AG04450 (cell line): ENCODE measurements around the gene ATP4B. TPM values are rescaled to one million over a fixed set of nuclear protein-coding genes. Genes with fewer than 3 reads are reported as not detected.

Experiments
- CTCF ChIA-PET: fragments of 300-600, 350-600 bp; formaldehyde crosslinking; extraction: SDS; loops from one replicate; lab custom pipeline; 2022; ENCODE audit warnings: antibody characterized with exemption, inconsistent platforms; lab: Charles Lee
- POLR2A ChIA-PET: fragments of 350-600 bp; formaldehyde crosslinking; extraction: SDS; loops from one replicate; lab custom pipeline; 2021; ENCODE audit warnings: antibody characterized with exemption, inconsistent platforms; lab: Yijun Ruan, JAX
- DNase-seq: peaks from one replicate; pipeline ENCODE4 v3.0.0-alpha.2; 2011; ENCODE audit warnings: low read depth, low spot score
- H3K27ac ChIP-seq: one replicate; pipeline ENCODE4 v1.5.1; 2012; ENCODE audit warnings: low read depth, low read length, control low read depth
- H3K27me3 ChIP-seq: one replicate; pipeline ENCODE4 v1.6.0; 2012; ENCODE audit warnings: low read length; ENCODE audit not compliant: control insufficient read depth, insufficient read depth
- H3K4me3 ChIP-seq: 2 replicates; pipeline ENCODE4 v1.5.1; 2011; ENCODE audit warnings: mild to moderate bottlenecking, low read depth, low read length, control low read depth
- H3K9me3 ChIP-seq: 2 replicates; pipeline ENCODE4 v1.5.1; 2012; ENCODE audit warnings: low read length; ENCODE audit not compliant: control insufficient read depth, insufficient read depth
- polyA plus RNA-seq: library from polyadenylated mRNA; depleted of rRNA; stranded (reverse); fragments of >200 nt; gene quantifications from 2 replicates; pipeline ENCODE4 v1.2.3, GENCODE V29; 2011
- TF ChIP-seq, protein P1 (sequence below): IDR thresholded peaks from 2 replicates; pipeline ENCODE4 v1.5.1; 2011; ENCODE audit warnings: low read depth, low read length, control low read depth, inconsistent platforms

ATP4B gene
- polyA plus RNA-seq, 1 experiment: not detected

DNA sequence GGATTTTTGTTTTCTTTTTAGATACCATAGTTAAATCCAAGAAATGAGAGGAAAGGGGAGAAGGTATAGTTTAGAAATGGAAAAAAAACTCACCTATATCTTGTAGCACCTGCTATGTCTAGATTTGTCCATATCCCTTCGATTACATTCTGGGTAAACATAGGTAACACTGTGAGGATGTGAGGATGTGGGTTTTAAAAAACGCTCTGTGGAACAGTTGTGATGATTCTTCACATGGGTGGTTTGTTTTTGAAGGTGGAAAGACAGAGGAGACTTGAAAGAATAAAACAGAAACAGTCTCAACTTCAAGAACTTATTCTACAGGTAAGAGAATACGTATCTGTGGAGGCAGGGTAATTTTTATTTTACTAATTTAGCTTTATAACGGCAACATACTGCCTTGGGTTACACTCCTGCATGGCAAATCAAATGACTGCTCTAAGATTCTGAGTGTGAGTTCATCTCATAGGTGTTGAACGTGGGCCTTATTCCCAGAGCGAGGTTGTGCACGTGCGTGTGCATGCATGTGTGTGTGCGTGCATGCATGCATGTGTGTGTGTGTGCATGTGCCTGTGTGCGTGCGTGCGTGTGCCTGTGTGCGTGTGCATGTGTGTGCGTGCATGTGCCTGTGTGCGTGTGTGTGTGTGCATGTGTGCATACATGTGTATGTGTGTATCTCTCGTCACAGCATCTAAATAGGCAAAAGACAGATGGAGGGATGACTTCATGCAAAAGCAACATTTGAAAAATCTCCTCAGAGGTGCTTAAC lies 23.5 kb downstream of the ATP4B start:
- DNase-seq: no peak
- POLR2A ChIA-PET: no interaction called here
- no peaks in the 10 kb centered on the region; the same call in 1 of the 2 replicates for H3K9me3 ChIP-seq
- H3K4me3 ChIP-seq: no peak overlapping the region
- CTCF ChIA-PET: no interaction called here
- H3K27ac ChIP-seq: no peak overlapping the region
- no peaks in the 10 kb centered on the region for H3K27me3 ChIP-seq
- TF ChIP-seq, protein P1, sequence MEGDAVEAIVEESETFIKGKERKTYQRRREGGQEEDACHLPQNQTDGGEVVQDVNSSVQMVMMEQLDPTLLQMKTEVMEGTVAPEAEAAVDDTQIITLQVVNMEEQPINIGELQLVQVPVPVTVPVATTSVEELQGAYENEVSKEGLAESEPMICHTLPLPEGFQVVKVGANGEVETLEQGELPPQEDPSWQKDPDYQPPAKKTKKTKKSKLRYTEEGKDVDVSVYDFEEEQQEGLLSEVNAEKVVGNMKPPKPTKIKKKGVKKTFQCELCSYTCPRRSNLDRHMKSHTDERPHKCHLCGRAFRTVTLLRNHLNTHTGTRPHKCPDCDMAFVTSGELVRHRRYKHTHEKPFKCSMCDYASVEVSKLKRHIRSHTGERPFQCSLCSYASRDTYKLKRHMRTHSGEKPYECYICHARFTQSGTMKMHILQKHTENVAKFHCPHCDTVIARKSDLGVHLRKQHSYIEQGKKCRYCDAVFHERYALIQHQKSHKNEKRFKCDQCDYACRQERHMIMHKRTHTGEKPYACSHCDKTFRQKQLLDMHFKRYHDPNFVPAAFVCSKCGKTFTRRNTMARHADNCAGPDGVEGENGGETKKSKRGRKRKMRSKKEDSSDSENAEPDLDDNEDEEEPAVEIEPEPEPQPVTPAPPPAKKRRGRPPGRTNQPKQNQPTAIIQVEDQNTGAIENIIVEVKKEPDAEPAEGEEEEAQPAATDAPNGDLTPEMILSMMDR: no peak

DNA sequence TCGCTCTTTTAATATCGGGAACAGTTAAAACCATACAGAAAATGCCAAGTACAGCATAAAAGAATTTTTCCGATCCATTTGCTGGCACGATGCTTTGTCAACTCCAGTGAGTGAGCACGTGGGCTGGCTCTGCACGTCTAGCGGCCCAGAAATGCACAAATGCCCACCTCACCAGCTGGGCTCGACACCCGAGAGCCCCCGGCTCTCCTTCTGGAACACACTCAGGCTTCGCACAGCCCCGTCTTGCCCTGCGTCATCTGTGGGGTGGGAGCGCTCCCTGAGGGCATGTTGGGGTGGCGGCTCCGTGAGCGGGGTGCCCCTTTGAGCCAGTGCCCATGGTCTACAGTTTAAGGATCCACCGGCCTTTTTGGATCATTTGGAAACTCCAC lies 24.5 kb downstream of the ATP4B start:
- Histone ChIP-seq H3K4me3 (no peak overlapping the region), H3K9me3 (no peaks in the 10 kb centered on the region; the same call in 1 of the 2 replicates), H3K27ac (no peak overlapping the region), H3K27me3 (no peaks in the 10 kb centered on the region)
- CTCF ChIA-PET: no interaction called here
- no peak for DNase-seq
- TF ChIP-seq, protein P1: no peak
- POLR2A ChIA-PET: no interaction called here

DNA sequence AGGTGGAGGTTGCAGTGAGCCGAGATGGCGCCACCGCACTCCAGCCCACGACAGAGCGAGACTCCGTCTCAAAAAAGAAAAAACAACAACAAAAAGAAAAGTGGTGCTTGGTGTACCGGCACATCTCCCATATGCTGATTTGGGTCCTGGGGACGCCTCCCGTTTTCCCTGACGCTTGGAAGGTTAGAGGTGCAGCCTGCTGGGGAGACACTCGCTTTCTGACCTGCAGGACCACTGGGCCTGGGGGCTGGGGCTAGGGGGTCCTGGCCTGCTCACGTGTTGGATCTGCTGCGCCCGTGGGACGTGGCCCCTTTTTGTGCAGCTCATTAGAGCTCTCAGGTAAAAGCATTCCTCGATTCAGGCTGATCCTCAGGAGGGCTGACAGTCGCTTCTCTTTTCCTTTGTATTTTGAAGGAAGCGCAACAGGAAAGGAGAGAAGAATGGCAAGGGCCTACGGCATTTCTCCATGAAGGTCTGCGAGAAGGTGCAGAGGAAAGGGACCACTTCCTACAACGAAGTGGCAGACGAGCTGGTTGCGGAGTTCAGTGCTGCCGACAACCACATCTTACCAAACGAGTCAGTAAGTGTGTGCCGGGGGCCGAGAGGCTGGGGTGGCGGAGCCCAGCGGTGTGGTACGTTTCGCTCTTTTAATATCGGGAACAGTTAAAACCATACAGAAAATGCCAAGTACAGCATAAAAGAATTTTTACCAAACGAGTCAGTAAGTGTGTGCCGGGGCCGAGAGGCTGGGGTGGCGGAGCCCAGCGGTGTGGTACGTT lies 25.1 kb downstream of the ATP4B start:
- H3K27me3 ChIP-seq: no peaks in the 10 kb centered on the region
- DNase-seq: no peak
- ChIA-PET CTCF (no interaction called here), POLR2A (no interaction called here)
- TF ChIP-seq, protein P1: no peak
- no peak overlapping the region for H3K4me3 ChIP-seq
- H3K9me3 ChIP-seq: no peaks in the 10 kb centered on the region; the same call in 1 of the 2 replicates
- no peak overlapping the region for H3K27ac ChIP-seq

DNA sequence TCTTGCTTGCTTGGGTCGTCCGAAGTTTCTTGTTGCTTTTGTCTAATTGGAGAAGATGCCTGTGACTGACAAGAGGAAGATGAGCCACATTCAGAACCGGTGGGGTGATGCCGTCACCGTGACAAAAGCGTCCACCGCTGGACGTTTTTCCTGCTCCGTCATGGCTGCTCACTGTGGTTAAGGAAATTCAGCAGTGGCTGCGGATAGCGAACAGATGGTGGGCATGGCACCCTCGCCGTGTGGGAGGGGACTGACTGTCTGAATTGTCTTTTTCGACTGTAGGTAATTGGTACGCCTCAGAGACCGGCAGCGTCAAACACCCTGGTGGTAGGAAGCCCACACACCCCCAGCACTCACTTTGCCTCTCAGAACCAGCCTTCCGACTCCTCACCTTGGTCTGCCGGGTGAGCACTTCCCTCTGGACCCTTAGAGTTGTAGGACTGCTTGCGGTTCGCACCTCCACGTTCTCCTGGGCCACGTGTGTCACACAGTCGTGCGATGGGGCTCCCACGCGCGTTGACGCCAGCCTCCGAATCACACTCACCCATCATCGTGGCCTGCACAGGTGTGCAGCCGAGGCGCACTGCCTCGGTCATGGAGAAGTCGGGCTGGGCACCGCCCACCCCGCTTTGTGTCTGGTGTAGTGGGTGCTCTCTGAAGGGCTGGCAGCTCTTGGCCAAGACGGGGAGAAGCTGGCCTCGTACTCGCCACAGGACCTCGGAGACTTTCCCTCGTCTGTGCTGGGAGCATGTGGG lies 26.5 kb downstream of the ATP4B start:
- POLR2A ChIA-PET: no interaction called here
- TF ChIP-seq, protein P1: no peak
- CTCF ChIA-PET: no interaction called here

More for the DNA sequence above, 26.5 kb downstream of the ATP4B start:
- Histone ChIP-seq H3K27ac (no peak overlapping the region), H3K4me3 (no peak overlapping the region), H3K27me3 (no peaks in the 10 kb centered on the region), H3K9me3 (no peaks in the 10 kb centered on the region; the same call in 1 of the 2 replicates)
- no peak for DNase-seq
